ENCODE results near the gene VAPA.
A peak's percentile ranks its signal among the peaks of the same experiment; 100 is the strongest.
"Not testable (repeated sequence)": the region's sequence is repeated elsewhere in the genome, so short reads cannot be mapped to it uniquely, and the experiment has no call there.

Gene VAPA

DNA sequence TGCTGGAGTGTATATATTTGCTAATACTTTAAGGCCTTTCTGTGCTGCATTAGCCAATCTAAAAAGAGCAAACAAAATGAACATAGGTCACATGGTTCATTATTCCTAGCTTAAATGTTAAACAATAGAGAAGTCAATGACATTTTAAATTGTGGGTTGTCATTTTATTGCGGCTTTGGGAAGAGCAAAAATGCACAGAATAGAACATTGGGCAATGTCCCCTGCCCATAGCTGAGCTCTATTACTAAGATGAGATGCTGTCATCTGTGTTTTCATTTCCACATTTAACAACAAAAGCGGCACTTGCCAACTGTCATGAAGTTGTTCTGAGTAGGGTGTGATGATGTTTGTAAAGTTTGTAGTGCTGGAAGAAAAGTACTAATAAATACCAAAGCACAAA lies 3.2 kb upstream of the VAPA start:
- no peak for DNase-seq (ENCODE audit: insufficient read length, low spot score)
- no peak for TF ChIP-seq POLR2A (IDR thresholded peaks at IDR 0.05; ENCODE audit: low read depth, low read length)
- no peak for TF ChIP-seq POLR2AphosphoS5 (IDR thresholded peaks at IDR 0.05; ENCODE audit: low read depth, low read length)
- no peak for FAIRE-seq

DNA sequence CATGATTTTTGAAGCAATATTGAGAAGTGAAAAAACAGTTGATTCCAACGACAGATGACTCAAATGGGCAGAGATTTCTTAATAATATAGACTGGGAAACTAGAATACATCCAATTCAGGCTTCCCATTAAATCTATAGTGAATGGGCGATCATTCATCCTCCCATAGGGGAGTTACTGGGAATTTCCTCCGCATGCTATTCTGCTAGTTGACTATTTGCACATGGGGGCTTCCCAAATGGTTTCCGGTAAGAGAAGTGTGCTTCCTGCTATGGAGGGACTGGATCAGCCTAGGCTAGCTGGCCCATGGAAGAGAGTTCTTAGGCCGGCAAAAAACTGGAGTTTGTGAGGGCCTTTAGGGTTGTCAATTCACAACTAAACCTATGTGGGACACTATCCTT lies 2.6 kb upstream of the VAPA start:
- no peak for DNase-seq (ENCODE audit: insufficient read length, low spot score)
- TF ChIP-seq PAX5 (IDR thresholded peaks at IDR 0.05; ENCODE audit: insufficient read depth, low read length, severe bottlenecking) = no peak
- TF ChIP-seq POLR2AphosphoS5 (IDR thresholded peaks at IDR 0.05; ENCODE audit: low read depth, low read length) = no peak
- TF ChIP-seq POU2F2 (IDR thresholded peaks at IDR 0.05; ENCODE audit: low read depth, low read length) = no peak
- no peak for TF ChIP-seq SPI1 (IDR thresholded peaks at IDR 0.05; ENCODE audit: low read depth, low read length)
- no peak for TF ChIP-seq TAF1 (IDR thresholded peaks at IDR 0.05; ENCODE audit: low read depth, low read length)
- no peak for TF ChIP-seq POLR2A (IDR thresholded peaks at IDR 0.05; ENCODE audit: low read depth, low read length)
- no peak for FAIRE-seq

DNA sequence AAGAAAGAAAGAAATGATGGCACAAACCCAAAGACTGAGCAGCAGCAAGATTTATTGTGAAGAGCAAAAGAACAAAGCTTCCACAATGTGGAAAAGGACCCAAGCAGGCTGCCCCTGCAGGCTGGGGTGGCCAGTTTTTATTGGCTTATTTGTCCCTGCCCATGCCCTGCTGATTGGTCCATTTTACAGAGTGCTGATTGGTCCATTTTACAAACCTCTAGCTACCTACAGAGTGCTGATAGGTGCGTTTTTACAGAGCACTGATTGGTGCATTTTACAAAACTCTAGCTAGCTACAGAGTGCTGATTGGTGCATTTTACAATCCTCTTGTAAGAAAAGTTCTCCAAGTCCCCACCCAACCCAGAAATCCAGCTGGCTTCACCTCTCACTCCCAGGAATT lies 1.5 kb upstream of the VAPA start:
- FAIRE-seq; DNase-seq (ENCODE audit: insufficient read length, low spot score): not testable (repeated sequence)

DNA sequence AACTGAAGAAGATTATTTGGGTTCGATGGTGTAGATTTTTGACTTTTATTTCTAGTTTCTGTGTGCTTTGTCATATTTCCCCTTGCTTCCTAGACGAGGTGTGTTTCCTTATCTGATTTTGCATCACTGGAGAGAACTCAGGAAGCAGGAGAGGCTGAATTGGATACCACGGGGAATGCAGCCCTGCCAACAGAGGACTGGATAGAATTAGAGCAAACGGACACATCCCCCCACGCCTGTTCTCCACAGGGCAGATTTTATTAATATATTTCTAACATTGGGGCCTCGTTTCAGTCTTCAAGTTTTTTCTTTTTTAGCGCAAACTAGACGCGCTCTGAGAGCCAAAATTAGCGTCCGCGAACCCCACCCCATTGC lies 678 bp upstream of the VAPA start:
- no peak for TF ChIP-seq POLR2A (IDR thresholded peaks at IDR 0.05; ENCODE audit: low read depth, low read length)
- DNase-seq (ENCODE audit: insufficient read length, low spot score) (no peak), FAIRE-seq (no peak)

DNA sequence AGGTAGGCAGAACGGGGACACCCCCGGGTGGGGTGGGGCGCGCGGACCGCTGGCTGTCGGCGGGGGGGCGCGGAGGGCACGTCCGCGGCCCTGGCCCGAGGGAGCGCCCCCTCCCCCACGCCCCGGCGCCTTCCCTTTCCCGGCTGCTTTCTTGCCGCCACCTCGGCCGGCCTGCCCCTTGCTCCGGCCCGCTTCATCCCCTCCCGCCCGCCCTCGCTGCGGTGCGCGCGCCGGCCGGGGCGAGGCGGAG lies 443 bp downstream of the VAPA start:
- DNase-seq (ENCODE audit: insufficient read length, low spot score) (no peak), FAIRE-seq (no peak)
- no peak for TF ChIP-seq PAX5 (IDR thresholded peaks at IDR 0.05; ENCODE audit: insufficient read depth, low read length, severe bottlenecking)
- no peak for TF ChIP-seq POU2F2 (IDR thresholded peaks at IDR 0.05; ENCODE audit: low read depth, low read length)
- no peak for TF ChIP-seq POLR2A (IDR thresholded peaks at IDR 0.05; ENCODE audit: low read depth, low read length)
- no peak for TF ChIP-seq TAF1 (IDR thresholded peaks at IDR 0.05; ENCODE audit: low read depth, low read length)
- no peak for TF ChIP-seq SPI1 (IDR thresholded peaks at IDR 0.05; ENCODE audit: low read depth, low read length)
- TF ChIP-seq POLR2AphosphoS5 (IDR thresholded peaks at IDR 0.05; ENCODE audit: low read depth, low read length) = no peak

DNA sequence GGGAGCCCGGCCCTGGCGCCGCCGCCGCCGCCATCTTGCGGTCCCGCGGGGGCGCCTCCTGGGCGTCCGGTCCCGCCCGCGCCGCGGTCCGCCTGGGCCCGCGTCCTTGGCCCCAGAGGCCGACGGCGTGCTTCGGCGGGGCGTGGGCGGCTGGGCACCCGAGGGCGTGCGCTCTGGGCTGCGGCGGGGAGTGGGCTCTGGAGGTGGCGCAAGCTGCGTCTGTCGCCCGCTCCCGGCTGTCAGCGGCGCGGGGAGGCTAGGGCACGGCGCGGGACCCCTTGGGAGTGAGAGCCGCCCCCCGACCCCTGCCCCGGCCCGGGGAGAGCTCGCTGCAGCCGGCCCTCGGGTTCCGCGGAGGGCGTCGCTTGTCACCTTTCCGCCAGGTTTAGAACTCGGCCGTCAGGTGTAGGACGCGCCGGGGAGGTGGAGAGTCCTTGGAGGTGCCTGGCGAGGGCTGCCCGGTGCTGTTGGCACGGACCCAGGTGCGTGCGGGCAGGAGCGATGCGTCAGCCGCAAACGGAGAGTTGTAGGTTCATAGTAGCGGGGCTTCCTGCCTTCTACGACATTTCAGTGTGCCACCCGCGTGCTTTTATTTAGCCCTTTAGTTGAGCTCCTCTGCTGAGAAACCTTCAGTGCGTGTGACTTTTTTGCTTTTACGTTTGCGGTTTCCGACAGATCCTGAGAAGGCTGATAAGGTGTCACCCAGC lies 921 bp downstream of the VAPA start:
- DNase-seq (ENCODE audit: insufficient read length, low spot score) = peak; percentile 52
- TF ChIP-seq PAX5 (IDR thresholded peaks at IDR 0.05; ENCODE audit: insufficient read depth, low read length, severe bottlenecking) (no peak), SPI1 (IDR thresholded peaks at IDR 0.05; ENCODE audit: low read depth, low read length) (no peak), POLR2A (IDR thresholded peaks at IDR 0.05; ENCODE audit: low read depth, low read length) (no peak), TAF1 (IDR thresholded peaks at IDR 0.05; ENCODE audit: low read depth, low read length) (no peak), POLR2AphosphoS5 (IDR thresholded peaks at IDR 0.05; ENCODE audit: low read depth, low read length) (0 out of 2 replicates have a peak, but pooled peaks have one; percentile 50), POU2F2 (IDR thresholded peaks at IDR 0.05; ENCODE audit: low read depth, low read length) (no peak)
- FAIRE-seq = peak; percentile 76

DNA sequence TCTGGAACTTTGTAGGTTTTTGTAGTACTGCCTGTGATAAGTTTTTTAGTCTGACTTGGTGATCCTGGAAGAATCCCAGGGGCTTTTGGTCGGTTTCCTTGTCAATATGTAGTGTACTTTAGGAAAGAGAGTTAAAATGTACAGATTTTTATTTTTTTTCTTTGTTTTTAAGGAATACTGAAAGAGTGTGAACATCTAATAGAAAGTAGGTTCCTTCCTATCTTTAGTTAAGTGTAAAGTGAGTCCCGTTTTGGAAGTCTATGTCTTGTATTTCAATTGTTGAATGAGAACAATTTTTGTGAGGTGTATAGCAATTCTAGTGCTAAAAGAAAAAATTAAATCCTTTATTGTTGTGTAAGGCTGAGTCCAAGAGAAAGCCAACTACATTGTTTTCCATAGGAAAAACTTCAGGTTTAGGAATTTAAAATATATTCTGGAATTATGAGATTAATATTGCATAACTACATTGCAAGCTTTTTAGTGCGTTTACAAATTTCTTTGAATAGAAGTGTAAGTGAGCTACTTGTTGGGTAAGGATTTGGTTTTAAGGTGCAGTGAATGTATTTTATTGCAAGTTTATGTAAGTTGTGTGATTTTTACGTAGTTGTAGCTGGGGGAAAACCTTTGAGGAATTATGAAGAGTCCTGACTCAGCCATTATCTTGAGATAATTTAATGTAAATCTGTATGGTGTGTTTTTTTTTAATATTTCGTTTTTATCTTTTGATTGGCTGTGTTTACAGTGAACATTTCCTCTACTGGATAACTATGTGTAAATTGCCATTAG lies 1.7 kb downstream of the VAPA start:
- DNase-seq (ENCODE audit: insufficient read length, low spot score) = no peak
- FAIRE-seq = no peak
- TF ChIP-seq SPI1 (IDR thresholded peaks at IDR 0.05; ENCODE audit: low read depth, low read length) = no peak
- TF ChIP-seq POLR2AphosphoS5 (IDR thresholded peaks at IDR 0.05; ENCODE audit: low read depth, low read length) = no peak
- TF ChIP-seq POLR2A (IDR thresholded peaks at IDR 0.05; ENCODE audit: low read depth, low read length) = no peak

DNA sequence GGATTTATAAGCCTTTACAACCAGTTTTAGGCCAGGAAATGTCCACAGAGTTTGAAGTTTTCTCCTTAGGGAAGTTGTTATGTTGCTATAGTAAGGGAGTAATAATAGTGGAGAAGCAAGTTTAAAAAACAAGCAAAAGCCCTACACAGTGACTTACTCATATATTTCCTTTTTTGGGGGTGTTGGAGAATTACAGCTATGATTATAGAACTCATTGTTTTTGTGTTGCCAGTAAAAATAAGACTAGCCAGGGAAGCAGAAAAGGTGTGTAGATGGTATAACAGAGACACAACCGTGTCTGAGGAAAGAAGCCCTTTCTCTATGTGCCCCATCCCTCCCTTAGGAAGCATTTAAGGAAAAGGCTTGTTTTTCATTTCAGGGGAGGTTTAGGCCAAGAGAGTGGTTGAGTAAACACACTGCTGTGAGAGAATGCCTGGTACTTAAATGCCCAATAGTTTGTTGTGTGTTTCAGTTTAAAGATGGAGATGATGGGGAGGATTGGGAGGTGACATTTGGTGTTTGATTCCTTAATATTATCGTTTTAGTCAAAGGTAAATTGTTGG lies 2.3 kb downstream of the VAPA start:
- DNase-seq (ENCODE audit: insufficient read length, low spot score) (no peak), FAIRE-seq (no peak)
- TF ChIP-seq POLR2AphosphoS5 (IDR thresholded peaks at IDR 0.05; ENCODE audit: low read depth, low read length) (no peak), PAX5 (IDR thresholded peaks at IDR 0.05; ENCODE audit: insufficient read depth, low read length, severe bottlenecking) (no peak), TAF1 (IDR thresholded peaks at IDR 0.05; ENCODE audit: low read depth, low read length) (no peak), POU2F2 (IDR thresholded peaks at IDR 0.05; ENCODE audit: low read depth, low read length) (no peak), POLR2A (IDR thresholded peaks at IDR 0.05; ENCODE audit: low read depth, low read length) (no peak), SPI1 (IDR thresholded peaks at IDR 0.05; ENCODE audit: low read depth, low read length) (no peak)

DNA sequence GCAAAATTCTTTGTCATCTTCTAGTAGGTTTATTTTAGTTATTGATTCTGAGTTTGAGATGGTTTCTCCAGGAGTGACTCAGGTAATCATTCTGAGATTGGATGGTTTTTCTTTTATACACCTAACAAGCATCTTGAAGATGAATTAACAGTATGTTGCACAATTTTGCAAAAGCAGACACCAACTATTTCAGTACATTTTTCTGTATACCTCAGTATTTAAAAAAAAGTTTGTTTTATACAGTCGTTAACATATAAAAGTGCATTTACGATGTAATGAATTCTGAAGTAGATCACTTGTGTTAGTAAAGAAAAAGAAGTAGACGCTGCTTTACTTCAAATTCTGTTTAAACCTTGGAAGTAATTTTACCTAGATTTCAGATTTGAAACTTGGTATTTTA lies 3.0 kb downstream of the VAPA start:
- no peak for DNase-seq (ENCODE audit: insufficient read length, low spot score)
- TF ChIP-seq POLR2A (IDR thresholded peaks at IDR 0.05; ENCODE audit: low read depth, low read length) = no peak
- no peak for FAIRE-seq

DNA sequence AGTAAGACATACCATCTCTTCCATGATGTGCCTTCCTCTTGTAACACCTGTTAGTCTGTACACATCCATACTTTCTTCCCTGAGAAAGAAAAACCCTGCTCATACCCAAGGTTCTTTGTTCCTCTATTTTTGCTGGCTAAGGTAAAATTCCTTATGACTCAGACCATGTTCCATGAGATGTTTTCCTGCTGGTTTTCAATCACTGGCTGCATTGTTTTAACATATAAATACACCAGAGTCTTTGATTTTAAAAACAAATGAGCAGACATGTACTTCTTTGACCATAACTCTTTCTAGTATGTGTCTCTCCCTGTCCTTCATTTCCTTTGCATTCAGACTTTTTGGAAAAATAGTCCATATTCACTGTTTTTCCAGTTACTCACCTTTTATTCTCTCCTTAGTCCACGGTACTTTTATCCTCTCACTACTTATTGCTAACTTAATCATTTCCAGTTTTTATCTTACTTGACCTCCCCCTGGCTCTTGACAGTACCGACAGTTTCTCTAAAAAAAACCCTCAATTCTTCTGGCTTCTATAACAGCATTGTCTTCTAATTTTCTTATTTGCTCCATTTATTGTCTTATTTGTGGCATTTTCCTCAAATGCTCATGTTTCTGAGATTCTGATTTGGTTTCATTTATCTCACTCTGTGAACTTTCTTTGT lies 4.3 kb downstream of the VAPA start:
- no peak for FAIRE-seq
- no peak for DNase-seq (ENCODE audit: insufficient read length, low spot score)
- TF ChIP-seq POLR2A (IDR thresholded peaks at IDR 0.05; ENCODE audit: low read depth, low read length) (no peak), POU2F2 (IDR thresholded peaks at IDR 0.05; ENCODE audit: low read depth, low read length) (no peak), TAF1 (IDR thresholded peaks at IDR 0.05; ENCODE audit: low read depth, low read length) (no peak), POLR2AphosphoS5 (IDR thresholded peaks at IDR 0.05; ENCODE audit: low read depth, low read length) (no peak), SPI1 (IDR thresholded peaks at IDR 0.05; ENCODE audit: low read depth, low read length) (no peak), PAX5 (IDR thresholded peaks at IDR 0.05; ENCODE audit: insufficient read depth, low read length, severe bottlenecking) (no peak)

Measured in GM12891 (cell line).